HEK293 (cell line): Measurements from ENCODE around the gene EHD1.

Experiments used
- BCL11A ChIP-seq: fragments of 450-650 bp; formaldehyde crosslinking; IDR thresholded peaks from 2 replicates; pipeline ENCODE4 v1.5.1; 2016; ENCODE audit warnings: low read depth, missing biosample characterization, missing genetic modification characterization
- ZNF10 ChIP-seq: fragments of 450-650 bp; formaldehyde crosslinking; IDR thresholded peaks from 2 replicates; pipeline ENCODE4 v1.5.1; 2017; ENCODE audit warnings: missing biosample characterization, missing genetic modification characterization
- ZNF274 ChIP-seq, 2 experiments: fragments of 200-500 bp in 1 of 2; fragments of 450-650 bp in 1 of 2; sonication (Bioruptor generic) in 1 of 2; formaldehyde crosslinking in 1 of 2; IDR thresholded peaks; 2 replicates each; pipeline versions ENCODE4 v1.5.1 to v1.6.1; 2014 to 2016; ENCODE audit warnings: borderline replicate concordance in 1 of 2, inconsistent platforms in 1 of 2, low read length in 1 of 2, missing biosample characterization in 1 of 2, missing genetic modification characterization in 1 of 2
- ZNF580 ChIP-seq: fragments of 450-650 bp; formaldehyde crosslinking; IDR thresholded peaks from 2 replicates; pipeline ENCODE4 v1.5.1; 2016; ENCODE audit warnings: missing biosample characterization, missing genetic modification characterization
- TF ChIP-seq, protein P1 (sequence below): fragments of 450-650 bp; formaldehyde crosslinking; IDR thresholded peaks from 2 replicates; pipeline ENCODE4 v1.5.1; 2017; ENCODE audit warnings: missing biosample characterization, missing genetic modification characterization
- TF ChIP-seq, protein P2 (sequence below): fragments of 450-650 bp; formaldehyde crosslinking; IDR thresholded peaks from 2 replicates; pipeline ENCODE4 v1.5.1; 2016; ENCODE audit warnings: missing biosample characterization, missing genetic modification characterization
- TF ChIP-seq, protein P3 (sequence below): fragments of 450-650 bp; formaldehyde crosslinking; IDR thresholded peaks from 2 replicates; pipeline ENCODE4 v1.5.1; 2016; ENCODE audit warnings: missing biosample characterization, missing genetic modification characterization
- TF ChIP-seq, protein P4 (sequence below): sonication (generic); formaldehyde crosslinking; IDR thresholded peaks from 2 replicates; pipeline ENCODE4 v1.8.1; 2022; ENCODE audit warnings: mild to moderate bottlenecking, moderate library complexity, missing genetic modification reagents

- TF ChIP-seq ZNF274 (IDR thresholded peaks at IDR 0.05; ENCODE audit: low read length): no peak
- no peak for TF ChIP-seq ZNF274 (tag by site-specific recombination; IDR thresholded peaks at IDR 0.05; ENCODE audit: borderline replicate concordance)
- TF ChIP-seq, protein P1, sequence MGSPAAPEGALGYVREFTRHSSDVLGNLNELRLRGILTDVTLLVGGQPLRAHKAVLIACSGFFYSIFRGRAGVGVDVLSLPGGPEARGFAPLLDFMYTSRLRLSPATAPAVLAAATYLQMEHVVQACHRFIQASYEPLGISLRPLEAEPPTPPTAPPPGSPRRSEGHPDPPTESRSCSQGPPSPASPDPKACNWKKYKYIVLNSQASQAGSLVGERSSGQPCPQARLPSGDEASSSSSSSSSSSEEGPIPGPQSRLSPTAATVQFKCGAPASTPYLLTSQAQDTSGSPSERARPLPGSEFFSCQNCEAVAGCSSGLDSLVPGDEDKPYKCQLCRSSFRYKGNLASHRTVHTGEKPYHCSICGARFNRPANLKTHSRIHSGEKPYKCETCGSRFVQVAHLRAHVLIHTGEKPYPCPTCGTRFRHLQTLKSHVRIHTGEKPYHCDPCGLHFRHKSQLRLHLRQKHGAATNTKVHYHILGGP: no peak
- TF ChIP-seq, protein P2, sequence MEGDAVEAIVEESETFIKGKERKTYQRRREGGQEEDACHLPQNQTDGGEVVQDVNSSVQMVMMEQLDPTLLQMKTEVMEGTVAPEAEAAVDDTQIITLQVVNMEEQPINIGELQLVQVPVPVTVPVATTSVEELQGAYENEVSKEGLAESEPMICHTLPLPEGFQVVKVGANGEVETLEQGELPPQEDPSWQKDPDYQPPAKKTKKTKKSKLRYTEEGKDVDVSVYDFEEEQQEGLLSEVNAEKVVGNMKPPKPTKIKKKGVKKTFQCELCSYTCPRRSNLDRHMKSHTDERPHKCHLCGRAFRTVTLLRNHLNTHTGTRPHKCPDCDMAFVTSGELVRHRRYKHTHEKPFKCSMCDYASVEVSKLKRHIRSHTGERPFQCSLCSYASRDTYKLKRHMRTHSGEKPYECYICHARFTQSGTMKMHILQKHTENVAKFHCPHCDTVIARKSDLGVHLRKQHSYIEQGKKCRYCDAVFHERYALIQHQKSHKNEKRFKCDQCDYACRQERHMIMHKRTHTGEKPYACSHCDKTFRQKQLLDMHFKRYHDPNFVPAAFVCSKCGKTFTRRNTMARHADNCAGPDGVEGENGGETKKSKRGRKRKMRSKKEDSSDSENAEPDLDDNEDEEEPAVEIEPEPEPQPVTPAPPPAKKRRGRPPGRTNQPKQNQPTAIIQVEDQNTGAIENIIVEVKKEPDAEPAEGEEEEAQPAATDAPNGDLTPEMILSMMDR (tag by site-specific recombination): no peak
- TF ChIP-seq ZNF580 (tag by site-specific recombination): no peak
- no peak for TF ChIP-seq BCL11A (tag by site-specific recombination)
- no peak for TF ChIP-seq ZNF10 (tag by site-specific recombination)
- TF ChIP-seq, protein P3, sequence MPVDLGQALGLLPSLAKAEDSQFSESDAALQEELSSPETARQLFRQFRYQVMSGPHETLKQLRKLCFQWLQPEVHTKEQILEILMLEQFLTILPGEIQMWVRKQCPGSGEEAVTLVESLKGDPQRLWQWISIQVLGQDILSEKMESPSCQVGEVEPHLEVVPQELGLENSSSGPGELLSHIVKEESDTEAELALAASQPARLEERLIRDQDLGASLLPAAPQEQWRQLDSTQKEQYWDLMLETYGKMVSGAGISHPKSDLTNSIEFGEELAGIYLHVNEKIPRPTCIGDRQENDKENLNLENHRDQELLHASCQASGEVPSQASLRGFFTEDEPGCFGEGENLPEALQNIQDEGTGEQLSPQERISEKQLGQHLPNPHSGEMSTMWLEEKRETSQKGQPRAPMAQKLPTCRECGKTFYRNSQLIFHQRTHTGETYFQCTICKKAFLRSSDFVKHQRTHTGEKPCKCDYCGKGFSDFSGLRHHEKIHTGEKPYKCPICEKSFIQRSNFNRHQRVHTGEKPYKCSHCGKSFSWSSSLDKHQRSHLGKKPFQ (tag by site-specific recombination): no peak
- TF ChIP-seq, protein P4, sequence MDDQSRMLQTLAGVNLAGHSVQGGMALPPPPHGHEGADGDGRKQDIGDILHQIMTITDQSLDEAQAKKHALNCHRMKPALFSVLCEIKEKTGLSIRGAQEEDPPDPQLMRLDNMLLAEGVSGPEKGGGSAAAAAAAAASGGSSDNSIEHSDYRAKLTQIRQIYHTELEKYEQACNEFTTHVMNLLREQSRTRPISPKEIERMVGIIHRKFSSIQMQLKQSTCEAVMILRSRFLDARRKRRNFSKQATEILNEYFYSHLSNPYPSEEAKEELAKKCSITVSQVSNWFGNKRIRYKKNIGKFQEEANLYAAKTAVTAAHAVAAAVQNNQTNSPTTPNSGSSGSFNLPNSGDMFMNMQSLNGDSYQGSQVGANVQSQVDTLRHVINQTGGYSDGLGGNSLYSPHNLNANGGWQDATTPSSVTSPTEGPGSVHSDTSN (CRISPR knock-in tag): no peak
These were observed 44.2 kb downstream of the EHD1 start for GRCh38 chr11:64834031-64834722.
